Body of pancreas (tissue), 4 donors: ENCODE measurements around the gene MRPL39.

Experiments
- CTCF ChIP-seq, 7 experiments: fragments of 450-650 bp in 4 of 7; fragments of 200-600 bp in 3 of 7; sonication (generic) in 3 of 7; IDR thresholded peaks; one replicate each; pipeline ENCODE4 v1.5.1; 2016 to 2019; ENCODE audit warnings: antibody characterized with exemption in 7 of 7
- POLR2A ChIP-seq, 3 donors: fragments of 450-650 bp; IDR thresholded peaks; one replicate each; pipeline ENCODE4 v1.6.1; 2016; ENCODE audit warnings: antibody characterized with exemption in 3 of 3, mild to moderate bottlenecking in 2 of 3

GRCh38 chr21:25559746-25560145 lies 47.5 kb downstream of the MRPL39 start:
- TF ChIP-seq CTCF (IDR thresholded peaks at IDR 0.05) (no peak), POLR2A (IDR thresholded peaks at IDR 0.05) (no peak)
